Lower leg skin (tissue), 3 donors: ENCODE data around the gene GPC1.

Experiments
- POLR2A ChIP-seq, 2 donors: fragments of 450-650 bp; IDR thresholded peaks; one replicate each; pipeline ENCODE4 v1.6.1; 2016 to 2017; ENCODE audit warnings: antibody characterized with exemption in 2 of 2, mild to moderate bottlenecking in 1 of 2, moderate library complexity in 1 of 2
- TF ChIP-seq, protein P1 (sequence below), 3 donors: fragments of 450-650 bp; IDR thresholded peaks; one replicate each; pipeline ENCODE4 v1.5.1; 2016; ENCODE audit warnings: antibody characterized with exemption in 3 of 3, mild to moderate bottlenecking in 3 of 3, moderate library complexity in 2 of 3

DNA sequence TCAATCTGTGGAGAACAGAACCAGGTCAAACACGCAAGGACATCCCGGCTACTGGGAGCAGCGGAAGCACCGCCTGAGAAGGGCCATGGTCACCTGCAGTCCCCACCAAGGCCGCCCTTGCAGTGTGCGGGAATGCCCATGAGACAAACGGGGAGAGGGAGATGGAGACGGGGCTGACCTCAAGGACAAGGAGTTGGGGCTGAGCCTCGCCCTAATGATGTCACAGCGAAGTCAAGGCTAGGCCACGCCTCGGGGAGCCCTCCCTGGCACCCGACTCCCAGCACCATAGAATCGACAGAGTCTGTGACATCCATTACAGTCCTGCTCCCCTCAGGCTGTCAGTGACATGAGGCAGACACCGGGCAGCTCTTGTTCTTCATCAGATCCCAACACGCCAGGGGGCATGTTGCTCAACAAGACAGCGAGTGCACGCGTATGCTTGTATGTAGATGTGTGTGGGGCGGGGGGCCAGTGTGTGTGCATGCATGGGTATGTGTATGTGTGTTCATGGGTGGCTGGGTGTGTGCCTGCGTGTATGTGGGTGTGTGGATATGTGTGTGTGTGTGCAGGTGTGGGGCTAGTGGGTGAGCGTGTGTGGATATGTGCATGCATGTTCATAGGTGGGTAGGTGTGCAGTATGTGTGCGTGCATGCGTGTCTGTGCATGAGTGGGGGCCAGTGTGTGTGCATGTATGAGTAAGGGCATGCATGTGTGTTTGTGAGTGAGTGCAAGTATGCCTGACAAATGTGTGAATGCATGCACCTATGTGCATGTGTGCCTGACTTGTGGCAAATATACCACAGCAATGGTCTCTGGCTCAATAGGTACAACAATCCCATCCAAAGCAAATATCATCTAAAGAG, 65.3 kb downstream of the GPC1 start:
- TF ChIP-seq, protein P1, sequence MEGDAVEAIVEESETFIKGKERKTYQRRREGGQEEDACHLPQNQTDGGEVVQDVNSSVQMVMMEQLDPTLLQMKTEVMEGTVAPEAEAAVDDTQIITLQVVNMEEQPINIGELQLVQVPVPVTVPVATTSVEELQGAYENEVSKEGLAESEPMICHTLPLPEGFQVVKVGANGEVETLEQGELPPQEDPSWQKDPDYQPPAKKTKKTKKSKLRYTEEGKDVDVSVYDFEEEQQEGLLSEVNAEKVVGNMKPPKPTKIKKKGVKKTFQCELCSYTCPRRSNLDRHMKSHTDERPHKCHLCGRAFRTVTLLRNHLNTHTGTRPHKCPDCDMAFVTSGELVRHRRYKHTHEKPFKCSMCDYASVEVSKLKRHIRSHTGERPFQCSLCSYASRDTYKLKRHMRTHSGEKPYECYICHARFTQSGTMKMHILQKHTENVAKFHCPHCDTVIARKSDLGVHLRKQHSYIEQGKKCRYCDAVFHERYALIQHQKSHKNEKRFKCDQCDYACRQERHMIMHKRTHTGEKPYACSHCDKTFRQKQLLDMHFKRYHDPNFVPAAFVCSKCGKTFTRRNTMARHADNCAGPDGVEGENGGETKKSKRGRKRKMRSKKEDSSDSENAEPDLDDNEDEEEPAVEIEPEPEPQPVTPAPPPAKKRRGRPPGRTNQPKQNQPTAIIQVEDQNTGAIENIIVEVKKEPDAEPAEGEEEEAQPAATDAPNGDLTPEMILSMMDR (IDR thresholded peaks at IDR 0.05): no peak
- no peak for TF ChIP-seq POLR2A (IDR thresholded peaks at IDR 0.05)
